GM12878 (cell line): ENCODE results near the gene L3MBTL1. TPM values are rescaled to one million over a fixed set of nuclear protein-coding genes. Genes with fewer than 3 reads are reported as not detected.

ENCODE experiments used
- ATAC-seq: fragments of 200-7000 bp; cut with Tn5 transposase; 3 replicates; pipeline ENCODE4 v1.9.1; 2020; ENCODE audit warnings: mild to moderate bottlenecking, moderate library complexity
- BruUV-seq: library from RNA; stranded (reverse); fragments of 400-500 nt; replicated peaks from 2 replicates; lab custom pipeline; 2021; lab: Mats Ljungman, UMichigan
- CTCF ChIA-PET: fragments of 300-600 bp; sonication (Branson Sonifier 250); formaldehyde crosslinking; extraction: SDS; loops from one replicate; lab custom pipeline; 2021; ENCODE audit warnings: inconsistent platforms; lab: Yijun Ruan, JAX
- POLR2A ChIA-PET: fragments of 350-600 bp; formaldehyde crosslinking; extraction: SDS; loops from one replicate; lab custom pipeline; 2021; ENCODE audit warnings: inconsistent platforms; lab: Charles Lee
- RAD21 ChIA-PET: fragments of 300-600 bp; sonication (Branson Sonifier 250); formaldehyde crosslinking; loops from one replicate; lab custom pipeline; 2023; ENCODE audit warnings: antibody characterized with exemption; ENCODE audit not compliant: unreplicated experiment; lab: Charles Lee
- SMC1A ChIA-PET: fragments of 300-600 bp; sonication (Branson Sonifier 250); formaldehyde crosslinking; loops from one replicate; lab custom pipeline; 2023; ENCODE audit not compliant: unreplicated experiment, uncharacterized antibody; lab: Charles Lee
- DNase-seq: peaks from one replicate; pipeline ENCODE4 v3.0.0-alpha.2; 2011; ENCODE audit warnings: low read depth, low spot score
- FAIRE-seq: peaks from 3 replicates; lab custom pipeline; 2011; peaks lifted over from hg19 to GRCh38; lab: Jason Lieb, UNC
- H2AFZ ChIP-seq: 2 replicates; pipeline ENCODE4 v1.6.0; 2011; ENCODE audit warnings: low read depth, low read length, control low read depth; ENCODE audit not compliant: control insufficient read depth
- H3K27ac ChIP-seq: 2 replicates; pipeline ENCODE4 v1.5.1; 2011; ENCODE audit warnings: control low read depth; ENCODE audit not compliant: control insufficient read depth, insufficient read depth
- H3K27me3 ChIP-seq, 2 experiments: replicated peaks in 1 of 2; 2 replicates each; pipeline versions ENCODE4 v1.6.0 to v1.6.1; 2011; ENCODE audit warnings: low read length in 1 of 2; ENCODE audit not compliant: control insufficient read depth in 2 of 2, insufficient read depth in 2 of 2
- H3K36me3 ChIP-seq, 2 experiments: 2 replicates each; pipeline ENCODE4 v1.5.1; 2011; ENCODE audit warnings: low read length in 1 of 2; ENCODE audit not compliant: control insufficient read depth in 2 of 2, insufficient read depth in 2 of 2
- H3K4me1 ChIP-seq: 2 replicates; pipeline ENCODE4 v1.6.1; 2011; ENCODE audit warnings: mild to moderate bottlenecking, low read length, moderate library complexity, mixed read lengths; ENCODE audit not compliant: control insufficient read depth, insufficient read depth
- H3K4me2 ChIP-seq: 2 replicates; pipeline ENCODE4 v1.6.0; 2011; ENCODE audit warnings: control low read depth; ENCODE audit not compliant: control insufficient read depth, insufficient read depth
- H3K4me3 ChIP-seq: fragments of 200-600 bp; sonication (generic); 2 replicates; pipeline ENCODE4 v1.5.1; 2016
- H3K79me2 ChIP-seq: 2 replicates; pipeline ENCODE4 v1.6.0; 2011; ENCODE audit warnings: low read length; ENCODE audit not compliant: control insufficient read depth, insufficient read depth
- H3K9ac ChIP-seq: 2 replicates; pipeline ENCODE4 v1.8.0; 2011; ENCODE audit warnings: low read length, control low read depth, mixed read lengths; ENCODE audit not compliant: control insufficient read depth, insufficient read depth
- H3K9me3 ChIP-seq: replicated peaks from 3 replicates; pipeline ENCODE4 v1.5.1; 2011; ENCODE audit warnings: mild to moderate bottlenecking, low read length; ENCODE audit not compliant: control insufficient read depth, insufficient read depth
- H4K20me1 ChIP-seq: 2 replicates; pipeline ENCODE4 v1.6.0; 2011; ENCODE audit not compliant: control insufficient read depth, insufficient read depth
- ASH2L ChIP-seq: fragments of 300-600, 200-600 bp; sonication (generic); IDR thresholded peaks from 2 replicates; pipeline ENCODE4 v1.6.1; 2017; ENCODE audit warnings: low read depth, mild to moderate bottlenecking, borderline replicate concordance
- BCL3 ChIP-seq: IDR thresholded peaks from 2 replicates; pipeline ENCODE4 v1.6.1; 2011; ENCODE audit warnings: borderline replicate concordance, low read depth, mild to moderate bottlenecking, moderate library complexity, low read length; ENCODE audit not compliant: insufficient read depth, poor library complexity, severe bottlenecking
- CHD4 ChIP-seq: fragments of 200-600 bp; sonication (generic); IDR thresholded peaks from 2 replicates; pipeline ENCODE4 v1.6.1; 2016; ENCODE audit warnings: mild to moderate bottlenecking
- CUX1 ChIP-seq: IDR thresholded peaks from 2 replicates; pipeline ENCODE4 v1.6.1; 2012; ENCODE audit warnings: improper control_type of control experiment, low read depth, low read length; ENCODE audit not compliant: insufficient replicate concordance
- MTA2 ChIP-seq: fragments of 450-650 bp; IDR thresholded peaks from 2 replicates; pipeline ENCODE4 v1.6.1; 2016; ENCODE audit warnings: low read depth, mild to moderate bottlenecking, moderate library complexity
- NR2F1 ChIP-seq: fragments of 450-650 bp; conservative IDR thresholded peaks from 2 replicates; pipeline ENCODE4 v1.6.1; 2017; ENCODE audit warnings: mild to moderate bottlenecking
- SKIL ChIP-seq: fragments of 450-650 bp; IDR thresholded peaks from 2 replicates; pipeline ENCODE4 v1.6.1; 2017; ENCODE audit warnings: mild to moderate bottlenecking, low read depth, inconsistent platforms; ENCODE audit not compliant: poor library complexity, severe bottlenecking
- SMAD5 ChIP-seq: IDR thresholded peaks from 2 replicates; pipeline ENCODE4 v1.6.1; 2016; ENCODE audit warnings: antibody characterized with exemption, low read depth
- ZNF592 ChIP-seq: fragments of 450-650 bp; IDR thresholded peaks from 2 replicates; pipeline ENCODE4 v1.6.1; 2017; ENCODE audit warnings: mild to moderate bottlenecking, moderate library complexity
- ZNF622 ChIP-seq: fragments of 450-650 bp; IDR thresholded peaks from 2 replicates; pipeline ENCODE4 v1.6.1; 2017; ENCODE audit warnings: mild to moderate bottlenecking, inconsistent platforms
- WGBS: methylation state at CpG from one replicate; pipeline ENCODE4 v1.1.6; 2016; ENCODE audit warnings: low lambda C conversion rate; ENCODE audit not compliant: insufficient replicate concordance, insufficient coverage; ENCODE audit errors: missing lambda C conversion rate; 5-methylcytosine and 5-hydroxymethylcytosine counted together
- in situ Hi-C: fragments of 300-500 bp; cut with MboI; formaldehyde crosslinking; loops from 9 replicates; pipeline ENCODE4 v1.14.3; 2018; ENCODE audit warnings: mixed read lengths
- intact Hi-C: fragments of 100-400 bp; cut with micrococcal nuclease; formaldehyde crosslinking; loops from one replicate; pipeline ENCODE4 v1.14.2; 2022; ENCODE audit not compliant: unreplicated experiment
- polyA plus RNA-seq, 11 experiments: library from polyadenylated mRNA; depleted of rRNA in 4 of 11; unstranded in 6 of 11; stranded (reverse) in 5 of 11; fragments of >200 nt; fragmentation: Nextera tagmentation in 4 of 11; fragmentation: Illumina TruSeq in 1 of 11; extraction: Ambion mirVana in 4 of 11; extraction: Trizol in 1 of 11; gene quantifications; 1 replicate in 1 of 11; 2 replicates in 10 of 11; pipeline versions ENCODE4 v1.2.1 to v1.2.3, GENCODE V29; 2011 to 2016; ENCODE audit warnings: inconsistent platforms in 2 of 11, missing spikeins in 2 of 11, low read depth in 1 of 11
- total RNA-seq, 4 experiments: library from RNA; depleted of rRNA in 3 of 4; stranded (reverse); fragments of >200 nt in 3 of 4; fragmentation: Illumina TruSeq in 1 of 4; extraction: Trizol in 1 of 4; gene quantifications; 2 replicates each; pipeline versions ENCODE4 v1.2.1 to v1.2.3, GENCODE V29; 2013 to 2021

Gene L3MBTL1
- total and polyA plus RNA-seq, 10 of the 15 experiments (the other 5 are each of a cell fraction or from before 2014, with no cell fraction given), result 0.56 to 6.6 (median 3.9) TPM

- CTCF ChIA-PET, result interaction anchor here (1.3 kb wide), 1 partner anchor 67 kb away, joined by 5 read pairs; no protein-coding TSS in a partner anchor
- POLR2A ChIA-PET, result no interaction called here
- in situ Hi-C loops (no loop called here), intact Hi-C loops (no loop called here)
- no TSS peak for BruUV-seq
- no peaks in the 10 kb centered on the region for H3K36me3 ChIP-seq
- no peak overlapping the region for H3K4me2 ChIP-seq
- no peak for ATAC-seq
- RAD21 ChIA-PET, result interaction anchor here (1.0 to 1.2 kb wide), 2 partner anchors 65 to 67 kb away, joined by 3 to 5 read pairs; no protein-coding TSS in a partner anchor
- no peaks in the 10 kb centered on the region for H3K27me3 ChIP-seq
- H3K4me3 ChIP-seq, result no peak overlapping the region
- FAIRE-seq, result no peak
- H3K27ac ChIP-seq, result no peak overlapping the region
- H4K20me1 ChIP-seq, result no peaks in the 10 kb centered on the region
- H3K9me3 ChIP-seq, result no peaks in the 10 kb centered on the region; the same call in 1 of the 3 replicates
- H3K79me2 ChIP-seq, result peaks cover 2% of the 10 kb centered on the region
- H3K9ac ChIP-seq, result no peak overlapping the region
- SMC1A ChIA-PET, result no interaction called here
- no peak overlapping the region for H2AFZ ChIP-seq
- WGBS, result 50% methylated on average over 1 of the region's 1 CpG
- H3K4me1 ChIP-seq, result peaks cover 3% of the 10 kb centered on the region; the same call in 1 of the 2 replicates
- DNase-seq, result no peak
- TF ChIP-seq NR2F1 (no peak), ZNF592 (no peak), CHD4 (no peak), ZNF622 (no peak), ASH2L (no peak), SMAD5 (no peak), SKIL (no peak), CUX1 (no peak), BCL3 (no peak), MTA2 (no peak)
These were observed 8.8 kb downstream of the L3MBTL1 start for GRCh38 chr20:43516251-43516824.
